GM12878 (cell line): ENCODE measurements around the gene SH3BGRL2.
"Not testable (repeated sequence)": the region's sequence is repeated elsewhere in the genome, so short reads cannot be mapped to it uniquely, and the experiment has no call there.

Source experiments
- CTCF ChIP-seq, 3 experiments: IDR thresholded peaks in 2 of 3; conservative IDR thresholded peaks in 1 of 3; 2 replicates each; pipeline ENCODE4 v1.5.1; 2011; ENCODE audit warnings: low read depth in 3 of 3, low read length in 3 of 3, mild to moderate bottlenecking in 3 of 3, control low read depth in 2 of 3, moderate library complexity in 2 of 3, inconsistent platforms in 1 of 3, mixed read lengths in 1 of 3; ENCODE audit not compliant: control insufficient read depth in 2 of 3, insufficient read depth in 1 of 3; ENCODE audit errors: extremely low read depth in 1 of 3
- HDGF ChIP-seq: fragments of 450-650 bp; IDR thresholded peaks from 2 replicates; pipeline ENCODE4 v1.6.1; 2016; ENCODE audit warnings: antibody characterized with exemption

GRCh38 chr6:79618425-79618824 is 12.7 kb upstream of the SH3BGRL2 start:
- not testable (repeated sequence) for TF ChIP-seq HDGF; CTCF (IDR thresholded peaks at IDR 0.05 in 2 of 3, conservative IDR thresholded peaks at IDR 0.05 in 1 of 3; ENCODE audit: control insufficient read depth in 2 of 3, extremely low read depth in 1 of 3, insufficient read depth in 1 of 3, low read depth in 3 of 3, low read length in 3 of 3)
